ENCODE measurements around the gene BRPF3. TPM values are rescaled to one million over a fixed set of nuclear protein-coding genes. Genes with fewer than 3 reads are reported as not detected.

BRPF3 gene
- 10 to 100 TPM; 14.9 to 20.0 TPM for total RNA-seq
- 10 to 100 TPM in 1 of 2 donors, 1 to 10 TPM in 1; 7.5 to 12.5 TPM for polyA plus RNA-seq

DNA sequence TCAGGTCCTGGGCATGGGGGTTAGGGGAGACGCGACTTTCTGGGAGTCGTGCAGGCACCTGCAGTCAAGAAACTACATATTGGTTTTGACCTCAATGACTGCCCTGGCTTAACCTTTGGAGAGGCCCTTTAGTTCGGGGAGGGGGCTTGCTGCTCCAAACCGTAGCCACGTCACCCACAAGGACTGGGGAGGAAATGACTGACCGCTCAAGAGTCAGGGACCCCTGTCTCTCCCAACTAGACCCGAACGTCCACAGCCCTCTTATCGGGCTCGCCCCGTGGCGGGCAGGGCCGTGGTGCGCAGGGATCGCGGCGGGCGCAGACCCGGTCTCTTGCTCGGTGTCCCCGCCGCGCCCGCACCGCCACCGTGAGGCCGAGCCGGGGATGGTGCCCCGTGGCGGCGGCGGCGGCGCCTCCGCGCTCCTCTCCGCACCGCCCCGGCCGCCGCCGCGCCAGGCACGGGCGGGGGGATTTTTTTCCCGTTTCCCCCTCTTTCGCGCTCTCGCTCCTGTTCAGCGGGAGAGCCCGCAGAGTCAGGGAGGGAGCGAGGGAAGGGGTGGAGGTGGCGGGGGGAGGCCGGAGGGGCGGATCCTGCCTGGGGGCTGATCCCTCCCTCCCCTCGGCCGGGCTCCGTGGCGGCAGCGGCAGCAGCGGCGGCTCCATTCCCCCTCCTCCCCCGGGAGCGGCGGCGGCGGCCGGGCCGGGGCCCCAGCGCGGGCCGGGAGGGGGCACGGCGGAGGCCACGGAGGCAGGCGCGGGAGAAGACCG, at the start of gene BRPF3:
TSS of gene BRPF3 (plus strand) at position 632 of the 767 bp plus-strand sequence. CDS start 3,579 bp downstream, outside the sequence.
- peak within 1 kb of the TSS; percentile 77 to 95 for H3K9ac ChIP-seq (ENCODE audit: low read depth in 1 of 2, low read length in 2 of 2)
- peaks cover 0 to 10% (median 8%) of the 10 kb centered on the region in 4 donors for H3K36me3 ChIP-seq (ENCODE audit: control insufficient read depth in 4 of 4, insufficient read depth in 3 of 4, low read depth in 1 of 4, low read length in 3 of 4)
- peak; percentile 83 for DNase-seq (ENCODE audit: low spot score)
- peaks cover 0 to 15% (median 12%) of the 10 kb centered on the region in 4 donors for H3K4me1 ChIP-seq (ENCODE audit: control insufficient read depth in 4 of 4, insufficient read depth in 4 of 4, low read length in 3 of 4)
- no peaks in the 10 kb centered on the region for H3K27me3 ChIP-seq (ENCODE audit: control insufficient read depth in 4 of 4, insufficient read depth in 4 of 4, low read length in 3 of 4)
- H3K4me3 ChIP-seq (ENCODE audit: low read depth in 1 of 3, low read length in 3 of 3) = peak within 1 kb of the TSS; percentile 69 to 91 (median 78)
- peak within 1 kb of the TSS; percentile 90 to 95 for H3K27ac ChIP-seq (ENCODE audit: low read depth in 1 of 2, low read length in 2 of 2)
- WGBS = under 1% methylated on average over 79 of the region's 79 CpGs
- no peaks in the 10 kb centered on the region for H3K9me3 ChIP-seq (ENCODE audit: control insufficient read depth in 4 of 4, low read length in 3 of 4)
- TF ChIP-seq FOXA1 (IDR thresholded peaks at IDR 0.05) (no peak), HNF4A (conservative IDR thresholded peaks at IDR 0.05) (no peak), EGR1 (IDR thresholded peaks at IDR 0.05; ENCODE audit: low read depth in 2 of 2) (no peak), GABPA (IDR thresholded peaks at IDR 0.05 in 1 of 2, conservative IDR thresholded peaks at IDR 0.05 in 1 of 2) (no peak), JUND (IDR thresholded peaks at IDR 0.05) (no peak), HNF4G (IDR thresholded peaks at IDR 0.05) (no peak), RAD21 (IDR thresholded peaks at IDR 0.05) (peak; percentile 51 to 60), NR2F2 (IDR thresholded peaks at IDR 0.05) (no peak), RXRA (IDR thresholded peaks at IDR 0.05) (peak in 1 of 2 donors; percentile 44), SP1 (IDR thresholded peaks at IDR 0.05) (no peak), FOXA2 (IDR thresholded peaks at IDR 0.05) (no peak), TAF1 (conservative IDR thresholded peaks at IDR 0.05) (no peak), YY1 (IDR thresholded peaks at IDR 0.05) (no peak)
- TF ChIP-seq, protein P1, sequence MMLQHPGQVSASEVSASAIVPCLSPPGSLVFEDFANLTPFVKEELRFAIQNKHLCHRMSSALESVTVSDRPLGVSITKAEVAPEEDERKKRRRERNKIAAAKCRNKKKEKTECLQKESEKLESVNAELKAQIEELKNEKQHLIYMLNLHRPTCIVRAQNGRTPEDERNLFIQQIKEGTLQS (IDR thresholded peaks at IDR 0.05) = no peak
- TF ChIP-seq, protein P2, sequence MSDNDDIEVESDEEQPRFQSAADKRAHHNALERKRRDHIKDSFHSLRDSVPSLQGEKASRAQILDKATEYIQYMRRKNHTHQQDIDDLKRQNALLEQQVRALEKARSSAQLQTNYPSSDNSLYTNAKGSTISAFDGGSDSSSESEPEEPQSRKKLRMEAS (IDR thresholded peaks at IDR 0.05) = no peak
- TF ChIP-seq, protein P3, sequence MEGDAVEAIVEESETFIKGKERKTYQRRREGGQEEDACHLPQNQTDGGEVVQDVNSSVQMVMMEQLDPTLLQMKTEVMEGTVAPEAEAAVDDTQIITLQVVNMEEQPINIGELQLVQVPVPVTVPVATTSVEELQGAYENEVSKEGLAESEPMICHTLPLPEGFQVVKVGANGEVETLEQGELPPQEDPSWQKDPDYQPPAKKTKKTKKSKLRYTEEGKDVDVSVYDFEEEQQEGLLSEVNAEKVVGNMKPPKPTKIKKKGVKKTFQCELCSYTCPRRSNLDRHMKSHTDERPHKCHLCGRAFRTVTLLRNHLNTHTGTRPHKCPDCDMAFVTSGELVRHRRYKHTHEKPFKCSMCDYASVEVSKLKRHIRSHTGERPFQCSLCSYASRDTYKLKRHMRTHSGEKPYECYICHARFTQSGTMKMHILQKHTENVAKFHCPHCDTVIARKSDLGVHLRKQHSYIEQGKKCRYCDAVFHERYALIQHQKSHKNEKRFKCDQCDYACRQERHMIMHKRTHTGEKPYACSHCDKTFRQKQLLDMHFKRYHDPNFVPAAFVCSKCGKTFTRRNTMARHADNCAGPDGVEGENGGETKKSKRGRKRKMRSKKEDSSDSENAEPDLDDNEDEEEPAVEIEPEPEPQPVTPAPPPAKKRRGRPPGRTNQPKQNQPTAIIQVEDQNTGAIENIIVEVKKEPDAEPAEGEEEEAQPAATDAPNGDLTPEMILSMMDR (IDR thresholded peaks at IDR 0.05; ENCODE audit: low read depth, low read length, missing input control) = peak; percentile 60
- TF ChIP-seq, protein P4, sequence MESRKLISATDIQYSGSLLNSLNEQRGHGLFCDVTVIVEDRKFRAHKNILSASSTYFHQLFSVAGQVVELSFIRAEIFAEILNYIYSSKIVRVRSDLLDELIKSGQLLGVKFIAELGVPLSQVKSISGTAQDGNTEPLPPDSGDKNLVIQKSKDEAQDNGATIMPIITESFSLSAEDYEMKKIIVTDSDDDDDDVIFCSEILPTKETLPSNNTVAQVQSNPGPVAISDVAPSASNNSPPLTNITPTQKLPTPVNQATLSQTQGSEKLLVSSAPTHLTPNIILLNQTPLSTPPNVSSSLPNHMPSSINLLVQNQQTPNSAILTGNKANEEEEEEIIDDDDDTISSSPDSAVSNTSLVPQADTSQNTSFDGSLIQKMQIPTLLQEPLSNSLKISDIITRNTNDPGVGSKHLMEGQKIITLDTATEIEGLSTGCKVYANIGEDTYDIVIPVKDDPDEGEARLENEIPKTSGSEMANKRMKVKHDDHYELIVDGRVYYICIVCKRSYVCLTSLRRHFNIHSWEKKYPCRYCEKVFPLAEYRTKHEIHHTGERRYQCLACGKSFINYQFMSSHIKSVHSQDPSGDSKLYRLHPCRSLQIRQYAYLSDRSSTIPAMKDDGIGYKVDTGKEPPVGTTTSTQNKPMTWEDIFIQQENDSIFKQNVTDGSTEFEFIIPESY (IDR thresholded peaks at IDR 0.05) = no peak
- TF ChIP-seq, protein P5, sequence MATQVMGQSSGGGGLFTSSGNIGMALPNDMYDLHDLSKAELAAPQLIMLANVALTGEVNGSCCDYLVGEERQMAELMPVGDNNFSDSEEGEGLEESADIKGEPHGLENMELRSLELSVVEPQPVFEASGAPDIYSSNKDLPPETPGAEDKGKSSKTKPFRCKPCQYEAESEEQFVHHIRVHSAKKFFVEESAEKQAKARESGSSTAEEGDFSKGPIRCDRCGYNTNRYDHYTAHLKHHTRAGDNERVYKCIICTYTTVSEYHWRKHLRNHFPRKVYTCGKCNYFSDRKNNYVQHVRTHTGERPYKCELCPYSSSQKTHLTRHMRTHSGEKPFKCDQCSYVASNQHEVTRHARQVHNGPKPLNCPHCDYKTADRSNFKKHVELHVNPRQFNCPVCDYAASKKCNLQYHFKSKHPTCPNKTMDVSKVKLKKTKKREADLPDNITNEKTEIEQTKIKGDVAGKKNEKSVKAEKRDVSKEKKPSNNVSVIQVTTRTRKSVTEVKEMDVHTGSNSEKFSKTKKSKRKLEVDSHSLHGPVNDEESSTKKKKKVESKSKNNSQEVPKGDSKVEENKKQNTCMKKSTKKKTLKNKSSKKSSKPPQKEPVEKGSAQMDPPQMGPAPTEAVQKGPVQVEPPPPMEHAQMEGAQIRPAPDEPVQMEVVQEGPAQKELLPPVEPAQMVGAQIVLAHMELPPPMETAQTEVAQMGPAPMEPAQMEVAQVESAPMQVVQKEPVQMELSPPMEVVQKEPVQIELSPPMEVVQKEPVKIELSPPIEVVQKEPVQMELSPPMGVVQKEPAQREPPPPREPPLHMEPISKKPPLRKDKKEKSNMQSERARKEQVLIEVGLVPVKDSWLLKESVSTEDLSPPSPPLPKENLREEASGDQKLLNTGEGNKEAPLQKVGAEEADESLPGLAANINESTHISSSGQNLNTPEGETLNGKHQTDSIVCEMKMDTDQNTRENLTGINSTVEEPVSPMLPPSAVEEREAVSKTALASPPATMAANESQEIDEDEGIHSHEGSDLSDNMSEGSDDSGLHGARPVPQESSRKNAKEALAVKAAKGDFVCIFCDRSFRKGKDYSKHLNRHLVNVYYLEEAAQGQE (IDR thresholded peaks at IDR 0.05) = no peak
